ENCODE results near the gene CSNK2B. TPM values are rescaled to one million over a fixed set of nuclear protein-coding genes. Genes with fewer than 3 reads are reported as not detected.

CSNK2B gene
- total RNA-seq, result 100 to 1,000 TPM; 130 to 202 (median 184) TPM

DNA sequence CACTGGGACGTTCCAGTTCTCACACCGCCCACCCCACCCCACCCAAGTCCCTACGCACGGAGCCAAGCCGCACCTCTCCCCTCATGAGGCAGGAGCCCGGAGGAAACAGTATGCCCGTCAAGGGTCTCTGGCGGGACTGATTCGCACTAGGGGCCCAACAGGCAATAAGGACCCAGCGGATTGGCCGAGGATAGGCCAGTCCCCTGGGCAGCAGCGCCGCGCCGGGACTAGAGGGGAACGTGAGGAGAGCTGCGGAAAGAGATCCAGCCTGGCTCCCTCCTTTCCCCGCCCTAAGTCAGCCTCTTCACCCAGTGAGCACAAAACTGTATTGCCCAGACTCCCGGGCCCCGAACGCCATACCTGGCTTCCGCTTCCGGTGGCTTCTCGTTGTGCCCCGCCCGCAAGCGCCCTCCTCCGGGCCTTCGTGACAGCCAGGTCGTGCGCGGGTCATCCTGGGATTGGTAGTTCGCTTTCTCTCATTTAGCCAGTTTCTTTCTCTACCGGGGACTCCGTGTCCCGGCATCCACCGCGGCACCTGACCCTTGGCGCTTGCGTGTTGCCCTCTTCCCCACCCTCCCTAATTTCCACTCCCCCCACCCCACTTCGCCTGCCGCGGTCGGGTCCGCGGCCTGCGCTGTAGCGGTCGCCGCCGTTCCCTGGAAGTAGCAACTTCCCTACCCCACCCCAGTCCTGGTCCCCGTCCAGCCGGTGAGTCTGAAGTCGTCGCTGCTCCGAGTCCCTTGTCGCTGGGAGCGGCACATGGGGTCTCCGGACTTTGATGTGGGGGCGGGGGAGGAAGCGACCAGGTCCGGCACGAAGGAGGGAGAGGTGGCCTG is at the start of gene CSNK2B:
Gene CSNK2B (plus strand): TSS at position 580 of the 836 bp plus-strand sequence. CDS start 752 bp downstream, outside the sequence.
- DNase-seq (ENCODE audit: low spot score) (peak; percentile 93), ATAC-seq (ENCODE audit: low FRiP score) (peak; percentile 87)
- TF ChIP-seq CTCF (IDR thresholded peaks at IDR 0.05), result no peak

DNA sequence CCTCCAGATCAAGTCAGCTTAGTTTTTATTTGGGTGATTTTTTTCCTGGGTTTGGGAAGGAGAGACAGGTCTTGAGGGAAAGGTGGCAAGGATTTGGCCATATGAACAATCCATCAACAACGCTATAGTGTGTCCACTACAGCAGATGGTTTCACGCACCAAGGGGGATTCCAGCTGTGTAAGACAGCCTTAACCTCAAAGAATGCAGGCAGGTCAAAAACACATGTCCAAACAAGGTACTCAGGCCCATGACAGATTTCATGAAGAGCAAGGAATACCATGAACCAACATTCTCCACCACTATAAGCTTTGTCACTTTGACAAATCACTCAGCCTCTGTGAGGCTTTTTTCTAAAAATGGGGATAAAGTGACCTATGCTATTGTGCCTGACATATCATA is 48.9 kb upstream of the CSNK2B start:
- no peak for ATAC-seq (ENCODE audit: low FRiP score)

GRCh38 chr6:31619805-31620585 is 45.9 kb upstream of the CSNK2B start:
- no peak for TF ChIP-seq CTCF (IDR thresholded peaks at IDR 0.05)
- DNase-seq (ENCODE audit: low spot score), result peak; percentile 87
- peak; percentile 94 for ATAC-seq (ENCODE audit: low FRiP score)

More for the DNA sequence above, 48.9 kb upstream of the CSNK2B start:
- TF ChIP-seq CTCF (IDR thresholded peaks at IDR 0.05), result no peak
- no peak for DNase-seq (ENCODE audit: low spot score)

- TF ChIP-seq CTCF (IDR thresholded peaks at IDR 0.05), result no peak
- DNase-seq (ENCODE audit: low spot score), result peak; percentile 91
- ATAC-seq (ENCODE audit: low FRiP score), result peak; percentile 80
Observed at GRCh38 chr6:31620586-31621319, 45.1 kb upstream of the CSNK2B start, which contains the start of gene PRRC2A. Gene PRRC2A (plus strand): TSS chr6:31620715. CDS start chr6:31622790, 2,075 bp downstream.

- no peak for TF ChIP-seq CTCF (IDR thresholded peaks at IDR 0.05)
Observed at GRCh38 chr6:31621320-31621939, 44.5 kb upstream of the CSNK2B start.

GRCh38 chr6:31621991-31622390 is 43.9 kb upstream of the CSNK2B start:
- DNase-seq (ENCODE audit: low spot score) (no peak), ATAC-seq (ENCODE audit: low FRiP score) (no peak)
- TF ChIP-seq CTCF (IDR thresholded peaks at IDR 0.05), result no peak

More at GRCh38 chr6:31621320-31621939, 44.5 kb upstream of the CSNK2B start:
- no peak for ATAC-seq (ENCODE audit: low FRiP score)
- no peak for DNase-seq (ENCODE audit: low spot score)

All from omental fat pad (tissue), 4 donors.